ENCODE data around the gene RNF148. TPM values are rescaled to one million over a fixed set of nuclear protein-coding genes. Genes with fewer than 3 reads are reported as not detected.

RNF148 gene
- total RNA-seq, 1 experiment from 2014 or later: not detected

DNA sequence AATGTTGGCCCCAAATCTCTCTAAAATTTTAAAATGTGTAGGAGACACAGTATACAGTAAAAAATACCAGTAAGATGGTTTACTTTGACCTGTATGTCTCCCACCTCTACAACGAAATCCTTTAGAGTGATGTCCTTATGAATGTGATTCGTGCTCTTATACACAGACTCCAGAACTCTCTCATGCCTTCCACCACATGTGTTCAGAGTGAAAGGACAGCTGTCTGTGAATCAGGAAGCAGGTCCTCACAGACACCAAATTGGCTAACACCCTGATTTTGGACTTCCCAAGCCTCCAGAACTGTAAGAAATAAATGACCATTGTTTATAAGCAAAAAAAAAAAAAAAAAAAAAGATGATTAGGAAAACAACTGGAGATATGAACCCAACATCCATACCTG is 39.0 kb downstream of the RNF148 start:
- DNase-seq (ENCODE audit: low read depth): no peak
- in situ Hi-C loops (cut with HindIII; ENCODE audit: low pct_unique_long_range_greater_than_20kb, low sequenced_read_pairs): no loop called here

DNA sequence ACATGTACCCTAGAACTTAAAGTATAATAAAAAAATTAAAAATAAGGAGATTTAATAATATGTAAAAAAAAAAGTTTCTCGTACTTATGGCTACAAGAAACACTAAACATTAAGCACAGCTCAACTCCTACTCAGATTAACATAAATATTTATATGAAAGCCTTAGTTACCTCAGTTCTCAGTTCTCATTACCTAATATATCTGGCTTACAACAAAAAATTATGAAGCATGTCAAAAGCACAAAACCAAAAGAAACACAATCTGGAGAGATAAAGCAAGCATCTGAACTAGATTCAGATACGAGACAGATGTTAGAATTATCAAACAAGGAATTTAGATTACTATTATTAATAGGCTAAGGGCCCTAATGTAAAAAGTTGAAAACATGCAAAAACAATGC is 43.9 kb downstream of the RNF148 start:
- in situ Hi-C loops (cut with HindIII; ENCODE audit: low pct_unique_long_range_greater_than_20kb, low sequenced_read_pairs): no loop called here
- DNase-seq (ENCODE audit: low read depth): no peak

DNA sequence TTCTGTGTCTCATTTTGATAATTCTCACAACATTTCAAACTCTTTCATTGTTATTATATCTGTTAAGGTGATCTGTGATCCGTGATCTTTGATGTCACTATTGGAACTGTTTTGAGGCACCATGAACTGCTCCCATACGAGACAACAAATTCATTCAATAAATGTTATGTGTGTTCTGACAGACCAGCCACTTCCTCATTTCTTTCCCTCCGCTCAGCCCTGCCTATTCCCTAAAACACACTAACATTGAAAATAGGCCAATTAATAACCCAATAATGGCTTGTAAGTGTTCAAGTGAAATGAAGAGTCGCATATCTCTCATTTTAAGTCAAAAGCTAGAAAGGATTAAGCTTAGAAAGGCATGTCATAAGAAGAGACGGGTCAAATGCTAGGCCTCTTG is 49.0 kb downstream of the RNF148 start:
- in situ Hi-C loops (cut with HindIII; ENCODE audit: low pct_unique_long_range_greater_than_20kb, low sequenced_read_pairs): no loop called here
- no peak for DNase-seq (ENCODE audit: low read depth)

DNA sequence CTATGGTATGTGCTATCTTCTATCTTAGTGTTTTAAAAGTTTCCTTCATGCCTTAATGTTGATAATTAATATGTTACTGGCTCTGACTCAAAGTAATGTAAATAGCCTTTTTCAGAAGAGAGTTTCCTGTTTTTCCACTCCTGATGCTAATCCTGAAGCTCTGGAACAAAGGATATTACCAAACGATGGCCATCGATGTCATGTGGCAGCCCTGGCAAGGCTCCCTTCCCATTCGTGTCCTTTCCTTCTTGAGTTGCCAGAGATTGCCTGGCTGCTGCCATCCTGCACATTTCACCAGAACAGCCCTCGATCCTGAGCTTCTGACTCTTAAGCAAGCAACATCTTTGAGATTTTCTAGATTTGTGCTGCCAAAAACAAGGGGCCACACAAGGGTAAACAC is 49.8 kb downstream of the RNF148 start:
- in situ Hi-C loops (cut with HindIII; ENCODE audit: low pct_unique_long_range_greater_than_20kb, low sequenced_read_pairs): no loop called here
- no peak for DNase-seq (ENCODE audit: low read depth)

Other genes with a start within 250 kb of the RNF148 start
- gene RNF133, start 3.8 kb downstream of the RNF148 start, total RNA-seq (2014; rRNA removed; shearing (Covaris generic); ENCODE audit: low replicate concordance): not detected in 2 replicates
- gene CADPS2, start 183.5 kb upstream of the RNF148 start, total RNA-seq (2014; rRNA removed; shearing (Covaris generic); ENCODE audit: low replicate concordance): 6.5 and 8.6 TPM in 2 replicates